H1 (cell line): ENCODE measurements around the gene SMPX. TPM values are rescaled to one million over a fixed set of nuclear protein-coding genes. Genes with fewer than 3 reads are reported as not detected.

Source experiments
- CTCF ChIA-PET: fragments of 300-600 bp; sonication (Branson Sonifier 250); formaldehyde crosslinking; loops from one replicate; lab custom pipeline; 2021; ENCODE audit not compliant: partially characterized antibody; lab: Charles Lee
- POLR2A ChIA-PET: fragments of 300-600 bp; sonication (Branson Sonifier 250); formaldehyde crosslinking; loops from one replicate; lab custom pipeline; 2021; ENCODE audit warnings: inconsistent platforms; ENCODE audit not compliant: partially characterized antibody; lab: Charles Lee
- DNase-seq, 2 experiments: peaks; one replicate each; pipeline versions ENCODE4 v3.0.0 to v3.0.0-alpha.2; 2010 to 2022; ENCODE audit warnings: low spot score in 2 of 2, low read depth in 1 of 2, mixed read lengths in 1 of 2
- FAIRE-seq: peaks from 2 replicates; lab custom pipeline; 2011; peaks lifted over from hg19 to GRCh38; lab: Jason Lieb, UNC
- H2AFZ ChIP-seq: 2 replicates; pipeline ENCODE4 v1.8.1; 2012; ENCODE audit warnings: low read length, inconsistent platforms
- H2AK5ac ChIP-seq: 2 replicates; pipeline ENCODE4 v1.6.1; 2013; ENCODE audit warnings: low read depth, low read length
- H2BK120ac ChIP-seq: replicated peaks from 2 replicates; pipeline ENCODE3; 2013; ENCODE audit warnings: low read depth, low read length, inconsistent platforms
- H2BK12ac ChIP-seq: 2 replicates; pipeline ENCODE4 v1.6.1; 2013; ENCODE audit warnings: low read depth, low read length
- H2BK15ac ChIP-seq: 2 replicates; pipeline ENCODE4 v1.6.1; 2013; ENCODE audit warnings: low read length
- H2BK20ac ChIP-seq: 2 replicates; pipeline ENCODE4 v1.6.1; 2013; ENCODE audit warnings: low read length
- H2BK5ac ChIP-seq: 2 replicates; pipeline ENCODE4 v1.6.1; 2013; ENCODE audit warnings: low read depth, low read length
- H3K14ac ChIP-seq: 2 replicates; pipeline ENCODE4 v1.6.1; 2013; ENCODE audit warnings: inconsistent platforms; ENCODE audit not compliant: insufficient read length
- H3K18ac ChIP-seq: 2 replicates; pipeline ENCODE4 v1.6.1; 2013; ENCODE audit warnings: low read length; ENCODE audit errors: extremely low read depth
- H3K23ac ChIP-seq: 2 replicates; pipeline ENCODE4 v1.6.1; 2013; ENCODE audit warnings: inconsistent platforms; ENCODE audit not compliant: insufficient read length
- H3K23me2 ChIP-seq: 2 replicates; pipeline ENCODE4 v1.6.1; 2013; ENCODE audit warnings: low read depth, low read length
- H3K27ac ChIP-seq: 2 replicates; pipeline ENCODE4 v1.6.1; 2011; ENCODE audit warnings: low read depth, low read length, inconsistent platforms
- H3K27me3 ChIP-seq, 4 experiments: replicated peaks in 1 of 4; 1 replicate in 1 of 4; 2 replicates in 3 of 4; pipeline versions ENCODE4 v1.6.1 to v1.8.1; 2011 to 2013; ENCODE audit warnings: low read length in 3 of 4, mild to moderate bottlenecking in 3 of 4, inconsistent platforms in 2 of 4, mixed read lengths in 2 of 4, moderate library complexity in 1 of 4; ENCODE audit not compliant: control insufficient read depth in 3 of 4, insufficient read depth in 3 of 4; ENCODE audit errors: extremely low read depth in 1 of 4
- H3K36me3 ChIP-seq, 4 experiments: 2 replicates each; pipeline versions ENCODE4 v1.6.1 to v1.8.1; 2011 to 2013; ENCODE audit warnings: mild to moderate bottlenecking in 4 of 4, low read length in 3 of 4, moderate library complexity in 2 of 4, control low read depth in 1 of 4, inconsistent platforms in 1 of 4; ENCODE audit not compliant: insufficient read depth in 4 of 4, control insufficient read depth in 2 of 4
- H3K4ac ChIP-seq: replicated peaks from 2 replicates; pipeline ENCODE3; 2013; ENCODE audit warnings: low read length, low read depth, mixed read lengths, inconsistent platforms; ENCODE audit not compliant: insufficient read length
- H3K4me1 ChIP-seq, 4 experiments: replicated peaks in 1 of 4; 1 replicate in 1 of 4; 2 replicates in 3 of 4; pipeline versions ENCODE4 v1.6.1 to v1.8.1; 2011 to 2013; ENCODE audit warnings: low read length in 3 of 4, inconsistent platforms in 2 of 4, mixed read lengths in 1 of 4; ENCODE audit not compliant: insufficient read depth in 4 of 4, control insufficient read depth in 3 of 4
- H3K4me2 ChIP-seq, 2 experiments: 2 replicates each; pipeline versions ENCODE4 v1.6.1 to v1.8.1; 2011 to 2013; ENCODE audit warnings: low read depth in 2 of 2, low read length in 2 of 2, control low read depth in 1 of 2, inconsistent platforms in 1 of 2, mild to moderate bottlenecking in 1 of 2; ENCODE audit not compliant: insufficient read depth in 1 of 2
- H3K4me3 ChIP-seq, 4 experiments: fragments of 200-600, 300-600 bp in 1 of 4; sonication (generic), shearing (Covaris generic), sonication (Bioruptor Twin) in 1 of 4; 2 replicates each; pipeline versions ENCODE4 v1.5.1 to v1.8.1; 2011 to 2016; ENCODE audit warnings: low read length in 4 of 4, low read depth in 3 of 4, control low read depth in 2 of 4, inconsistent platforms in 2 of 4, mild to moderate bottlenecking in 2 of 4, mixed read lengths in 1 of 4, moderate library complexity in 1 of 4; ENCODE audit not compliant: insufficient read depth in 2 of 4; ENCODE audit errors: extremely low read depth in 1 of 4
- H3K56ac ChIP-seq: replicated peaks from 2 replicates; pipeline ENCODE3; 2013; ENCODE audit warnings: low read depth, mild to moderate bottlenecking, mixed read lengths, low read length, inconsistent platforms; ENCODE audit not compliant: insufficient read length
- H3K79me1 ChIP-seq: 2 replicates; pipeline ENCODE4 v1.6.1; 2013; ENCODE audit warnings: low read depth, low read length, control low read depth
- H3K79me2 ChIP-seq, 2 experiments: 2 replicates each; pipeline versions ENCODE4 v1.6.1 to v1.8.1; 2012 to 2013; ENCODE audit warnings: low read length in 2 of 2, mild to moderate bottlenecking in 2 of 2, inconsistent platforms in 1 of 2; ENCODE audit not compliant: insufficient read depth in 2 of 2, control insufficient read depth in 1 of 2
- H3K9ac ChIP-seq, 4 experiments: replicated peaks in 1 of 4; 1 replicate in 1 of 4; 2 replicates in 3 of 4; pipeline versions ENCODE4 v1.6.1 to v1.8.1; 2011 to 2013; ENCODE audit warnings: low read depth in 3 of 4, low read length in 3 of 4, control low read depth in 2 of 4, mild to moderate bottlenecking in 2 of 4, moderate library complexity in 2 of 4, inconsistent platforms in 1 of 4; ENCODE audit errors: extremely low read depth in 1 of 4
- H3K9me3 ChIP-seq, 2 experiments: 2 replicates each; pipeline versions ENCODE4 v1.6.1 to v1.8.1; 2012 to 2013; ENCODE audit warnings: mild to moderate bottlenecking in 2 of 2, moderate library complexity in 2 of 2, control low read depth in 1 of 2, inconsistent platforms in 1 of 2, low read depth in 1 of 2, low read length in 1 of 2, mixed read lengths in 1 of 2; ENCODE audit not compliant: insufficient read depth in 2 of 2
- H4K20me1 ChIP-seq, 2 experiments: replicated peaks in 1 of 2; 2 replicates each; pipeline versions ENCODE3 to v1.8.1; 2011 to 2013; ENCODE audit warnings: inconsistent platforms in 2 of 2, low read length in 2 of 2, mild to moderate bottlenecking in 1 of 2; ENCODE audit not compliant: insufficient read depth in 2 of 2, control insufficient read depth in 1 of 2
- H4K5ac ChIP-seq: 2 replicates; pipeline ENCODE4 v1.6.1; 2013; ENCODE audit warnings: low read length, low read depth, mixed read lengths, inconsistent platforms; ENCODE audit not compliant: insufficient read length
- H4K8ac ChIP-seq: 2 replicates; pipeline ENCODE4 v1.8.0; 2013; ENCODE audit warnings: mild to moderate bottlenecking, moderate library complexity, low read length, inconsistent platforms; ENCODE audit not compliant: insufficient read depth; ENCODE audit errors: extremely low read depth
- H4K91ac ChIP-seq: replicated peaks from 2 replicates; pipeline ENCODE3; 2013; ENCODE audit warnings: low read length, mixed read lengths, inconsistent platforms; ENCODE audit not compliant: insufficient read length
- CHD1 ChIP-seq: IDR thresholded peaks from 2 replicates; pipeline ENCODE4 v1.6.1; 2012; ENCODE audit warnings: low read depth, low read length, improper control_type of control experiment
- CHD2 ChIP-seq: IDR thresholded peaks from 2 replicates; pipeline ENCODE4 v1.6.1; 2012; ENCODE audit warnings: low read length, improper control_type of control experiment
- HDAC2 ChIP-seq, 2 experiments: fragments of 300-600 bp in 1 of 2; sonication (generic) in 1 of 2; IDR thresholded peaks; 2 replicates each; pipeline ENCODE4 v1.6.1; 2011 to 2012; ENCODE audit warnings: low read depth in 2 of 2, low read length in 2 of 2, mild to moderate bottlenecking in 2 of 2, moderate library complexity in 2 of 2, borderline replicate concordance in 1 of 2, inconsistent platforms in 1 of 2
- HDAC6 ChIP-seq: IDR thresholded peaks from one replicate; pipeline ENCODE4 v1.7.1; 2012; ENCODE audit warnings: low read depth, mild to moderate bottlenecking, inconsistent platforms, low read length, moderate library complexity
- KDM4A ChIP-seq: IDR thresholded peaks from one replicate; pipeline ENCODE4 v1.7.1; 2012; ENCODE audit warnings: low read depth, mild to moderate bottlenecking, moderate library complexity, low read length, inconsistent platforms; ENCODE audit not compliant: severe bottlenecking
- POLR2A ChIP-seq, 2 experiments: IDR thresholded peaks; 1 replicate in 1 of 2; 2 replicates in 1 of 2; pipeline ENCODE4 v1.6.1; 2011; ENCODE audit warnings: low read depth in 2 of 2, low read length in 2 of 2, mild to moderate bottlenecking in 2 of 2; ENCODE audit errors: control extremely low read depth in 1 of 2
- POLR2AphosphoS5 ChIP-seq: IDR thresholded peaks from 2 replicates; pipeline ENCODE4 v1.6.1; 2011; ENCODE audit warnings: low read depth, low read length
- RXRA ChIP-seq: IDR thresholded peaks from 2 replicates; pipeline ENCODE4 v1.6.1; 2011; ENCODE audit warnings: low read depth, mild to moderate bottlenecking, low read length, moderate library complexity; ENCODE audit not compliant: insufficient read depth
- SAP30 ChIP-seq: fragments of 300-600 bp; sonication (generic); IDR thresholded peaks from 2 replicates; pipeline ENCODE4 v1.7.1; 2012; ENCODE audit warnings: low read length, moderate library complexity, mild to moderate bottlenecking, inconsistent platforms; ENCODE audit not compliant: insufficient read depth, insufficient replicate concordance
- SIN3A ChIP-seq, 2 experiments: IDR thresholded peaks in 1 of 2; conservative IDR thresholded peaks in 1 of 2; 2 replicates each; pipeline ENCODE4 v1.6.1; 2011 to 2012; ENCODE audit warnings: low read length in 2 of 2, improper control_type of control experiment in 1 of 2, low read depth in 1 of 2, mild to moderate bottlenecking in 1 of 2
- SP4 ChIP-seq: IDR thresholded peaks from 2 replicates; pipeline ENCODE4 v1.6.1; 2012; ENCODE audit warnings: low read length, inconsistent platforms
- SRF ChIP-seq: IDR thresholded peaks from 2 replicates; pipeline ENCODE4 v1.6.1; 2011; ENCODE audit warnings: mild to moderate bottlenecking, low read depth, low read length, moderate library complexity
- TAF1 ChIP-seq: IDR thresholded peaks from 2 replicates; pipeline ENCODE4 v1.6.1; 2011; ENCODE audit warnings: mild to moderate bottlenecking, low read depth, low read length
- WGBS, 2 experiments: shearing (Covaris generic) in 1 of 2; methylation state at CpG; one replicate each; pipeline versions ENCODE4 v1.1.6 to v1.1.7; 2013 to 2015; ENCODE audit warnings: low lambda C conversion rate in 2 of 2, mixed read lengths in 2 of 2, inconsistent platforms in 1 of 2, low coverage in 1 of 2, missing lambda C conversion rate in 1 of 2; ENCODE audit not compliant: insufficient replicate concordance in 2 of 2, insufficient coverage in 1 of 2, insufficient read length in 1 of 2; ENCODE audit errors: extremely low coverage in 1 of 2, missing lambda C conversion rate in 1 of 2; 5-methylcytosine and 5-hydroxymethylcytosine counted together
- polyA plus RNA-seq, 7 experiments: library from polyadenylated mRNA; depleted of rRNA in 3 of 7; stranded (reverse) in 5 of 7; unstranded in 2 of 7; fragments of >200 nt in 5 of 7; fragments of 200-250 nt in 2 of 7; gene quantifications; 1 replicate in 5 of 7; 2 replicates in 1 of 7; 4 replicates in 1 of 7; pipeline versions ENCODE4 v1.2.1 to v1.2.3, GENCODE V29; 2011 to 2013; ENCODE audit warnings: missing spikeins in 2 of 7, mixed read lengths in 2 of 7
- total RNA-seq: library from RNA; stranded (reverse); fragmentation: NEBNext Ultra II Directional; extraction: Animal tissue kit (Norgen Biotek cat#: 25700); gene quantifications from 2 replicates; pipeline ENCODE4 v1.2.1, GENCODE V29; 2021
- TF ChIP-seq, protein P1 (sequence below): IDR thresholded peaks from 2 replicates; pipeline ENCODE4 v1.6.1; 2011; ENCODE audit warnings: low read length, improper control_type of control experiment

SMPX gene
- total and polyA plus RNA-seq, 2 of the 8 experiments (the other 6 are each of a cell fraction or from before 2014, with no cell fraction given) = not detected

DNA sequence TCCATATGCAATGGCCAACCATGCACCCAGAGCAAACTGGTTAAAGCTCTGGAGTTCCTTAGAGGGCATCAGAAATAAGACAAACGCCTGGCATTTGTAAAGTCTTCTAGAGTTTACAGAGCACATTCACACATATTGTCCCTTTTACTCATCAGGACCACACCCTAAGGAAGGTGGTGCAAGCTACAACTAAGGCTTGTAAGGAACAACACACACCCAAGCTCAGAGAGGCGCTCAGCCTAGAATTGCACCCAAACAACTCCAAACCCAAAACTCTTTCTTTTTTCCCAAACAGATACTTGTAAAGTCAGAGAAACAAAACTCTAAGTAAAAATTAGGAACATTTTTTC lies 46.1 kb downstream of the SMPX start:
- H3K4me1 ChIP-seq = no peaks in the 10 kb centered on the region
- H3K79me2 ChIP-seq = no peaks in the 10 kb centered on the region
- TF ChIP-seq POLR2AphosphoS5 (no peak), SAP30 (no peak), CHD1 (no peak), HDAC2 (IDR thresholded peaks at IDR 0.05; ENCODE audit: borderline replicate concordance in 1 of 2, low read depth in 2 of 2, low read length in 2 of 2) (no peak), KDM4A (no peak), SP4 (no peak), POLR2A (IDR thresholded peaks at IDR 0.05; ENCODE audit: control extremely low read depth in 1 of 2, low read depth in 2 of 2, low read length in 2 of 2) (no peak), RXRA (no peak), SIN3A (conservative IDR thresholded peaks at IDR 0.05 in 1 of 2, IDR thresholded peaks at IDR 0.05 in 1 of 2; ENCODE audit: low read depth in 1 of 2, low read length in 2 of 2) (no peak), CHD2 (no peak), TAF1 (no peak), SRF (no peak), HDAC6 (no peak)
- TF ChIP-seq, protein P1, sequence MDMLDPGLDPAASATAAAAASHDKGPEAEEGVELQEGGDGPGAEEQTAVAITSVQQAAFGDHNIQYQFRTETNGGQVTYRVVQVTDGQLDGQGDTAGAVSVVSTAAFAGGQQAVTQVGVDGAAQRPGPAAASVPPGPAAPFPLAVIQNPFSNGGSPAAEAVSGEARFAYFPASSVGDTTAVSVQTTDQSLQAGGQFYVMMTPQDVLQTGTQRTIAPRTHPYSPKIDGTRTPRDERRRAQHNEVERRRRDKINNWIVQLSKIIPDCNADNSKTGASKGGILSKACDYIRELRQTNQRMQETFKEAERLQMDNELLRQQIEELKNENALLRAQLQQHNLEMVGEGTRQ = no peak

More for the DNA sequence above, 46.1 kb downstream of the SMPX start:
- Histone ChIP-seq H3K9me3 (no peaks in the 10 kb centered on the region), H3K9ac (no peak overlapping the region), H4K8ac (no peak overlapping the region), H3K56ac (no peak overlapping the region), H3K27ac (no peak overlapping the region), H2BK12ac (no peak overlapping the region), H3K4me2 (no peak overlapping the region), H3K4me3 (no peak overlapping the region), H3K4ac (no peak overlapping the region), H3K36me3 (no peaks in the 10 kb centered on the region), H4K5ac (no peak overlapping the region), H2AK5ac (no peak overlapping the region), H3K27me3 (no peaks in the 10 kb centered on the region), H2BK5ac (no peak overlapping the region), H2BK20ac (no peak overlapping the region), H3K23ac (no peak overlapping the region), H2BK15ac (no peak overlapping the region), H3K18ac (no peak overlapping the region), H2BK120ac (no peak overlapping the region), H4K91ac (no peak overlapping the region), H3K14ac (no peak overlapping the region), H4K20me1 (no peaks in the 10 kb centered on the region), H3K79me1 (no peaks in the 10 kb centered on the region), H2AFZ (no peak overlapping the region), H3K23me2 (no peaks in the 10 kb centered on the region)
- POLR2A ChIA-PET = no interaction called here
- DNase-seq (no peak), FAIRE-seq (no peak)
- CTCF ChIA-PET = no interaction called here
- 95% methylated on average over 2 of the region's 2 CpGs; no CpG with 5 or more reads in 1 of the 2 experiments for WGBS, 2 experiments
